GM18526 (cell line): ENCODE data around the gene AFF3.

ENCODE experiments used
- POLR2A ChIP-seq: IDR thresholded peaks from 3 replicates; pipeline ENCODE4 v1.6.1; 2011; ENCODE audit not compliant: insufficient read length; ENCODE audit errors: extremely low read depth

The AFF3 gene

GRCh38 chr2:100126897-100127401 is 15.4 kb downstream of the AFF3 start:
- no peak for TF ChIP-seq POLR2A

GRCh38 chr2:100126201-100126600 is 16.2 kb downstream of the AFF3 start:
- no peak for TF ChIP-seq POLR2A

GRCh38 chr2:100125626-100126025 is 16.8 kb downstream of the AFF3 start:
- TF ChIP-seq POLR2A, result no peak

- TF ChIP-seq POLR2A, result no peak
Observed at GRCh38 chr2:100124761-100125160, 17.6 kb downstream of the AFF3 start.

DNA sequence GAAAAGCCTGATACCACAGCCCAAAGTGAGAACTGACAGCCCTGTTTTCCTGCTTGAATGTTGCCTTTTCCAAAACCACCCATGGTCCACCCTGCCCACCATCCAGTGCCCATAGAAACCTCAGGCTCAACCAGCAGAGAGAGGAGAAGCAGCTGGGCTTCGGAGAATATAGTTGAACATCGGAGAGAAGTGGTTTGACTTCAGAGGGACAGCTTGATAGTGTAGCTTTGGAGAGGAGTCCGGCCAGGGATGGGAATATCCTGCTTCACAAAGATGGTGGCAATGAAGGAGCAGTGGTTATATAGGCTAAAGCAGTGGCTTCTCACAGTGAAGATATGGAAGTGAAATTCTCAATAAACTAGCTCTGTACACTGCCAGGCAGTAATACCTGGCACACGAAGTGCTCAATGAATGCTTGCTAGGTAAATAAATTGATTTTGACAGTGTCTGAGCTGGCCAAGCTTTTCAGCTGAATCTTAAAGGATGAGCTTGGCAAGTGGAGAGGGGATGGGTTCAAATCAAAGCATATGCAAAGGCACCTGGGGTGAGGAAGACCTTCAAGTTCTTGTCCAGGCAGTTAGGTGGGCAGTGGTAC is 21.2 kb downstream of the AFF3 start:
- TF ChIP-seq POLR2A, result no peak

DNA sequence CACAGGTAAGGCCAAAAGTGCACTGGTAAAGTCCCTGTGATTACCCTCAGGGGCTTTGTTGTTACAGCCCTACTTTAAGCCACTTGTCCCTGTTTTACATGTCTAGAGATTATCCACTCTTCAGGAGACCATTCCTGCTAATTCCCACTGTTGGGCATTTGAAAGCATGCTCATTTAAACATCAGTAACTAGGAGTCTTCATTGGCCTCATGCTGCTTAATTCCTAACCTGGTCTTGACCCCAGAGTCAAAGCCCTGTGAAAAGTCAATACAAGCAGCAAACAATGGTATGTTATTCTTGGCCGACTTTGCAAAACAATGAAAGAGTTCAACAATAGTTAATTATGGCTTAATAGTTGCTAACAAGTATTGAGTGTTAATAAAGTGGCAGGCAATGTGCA is 23.2 kb downstream of the AFF3 start:
- TF ChIP-seq POLR2A, result no peak

- TF ChIP-seq POLR2A, result no peak
Observed at GRCh38 chr2:100113990-100114433, 28.4 kb downstream of the AFF3 start.

DNA sequence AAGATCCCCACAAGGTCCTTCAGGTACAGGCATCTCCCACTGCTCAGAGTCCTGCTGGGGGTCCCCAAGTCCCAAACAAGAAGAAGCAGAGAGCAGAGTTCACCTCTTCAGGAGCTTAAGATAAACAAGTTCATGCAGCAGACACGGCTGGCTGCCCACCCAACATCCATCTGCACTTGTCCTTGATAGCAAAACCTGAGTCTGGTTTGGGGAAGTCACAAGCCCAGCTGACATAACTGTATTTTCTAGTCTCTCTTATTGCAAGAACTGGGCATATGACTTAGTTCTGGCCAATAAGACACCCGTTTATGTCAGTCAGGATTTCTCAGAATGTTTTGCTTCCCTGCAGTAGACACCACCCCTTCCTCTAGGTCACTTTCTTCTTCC is 31.8 kb downstream of the AFF3 start:
- TF ChIP-seq POLR2A, result no peak

GRCh38 chr2:100109986-100110613 is 32.3 kb downstream of the AFF3 start:
- TF ChIP-seq POLR2A, result no peak

DNA sequence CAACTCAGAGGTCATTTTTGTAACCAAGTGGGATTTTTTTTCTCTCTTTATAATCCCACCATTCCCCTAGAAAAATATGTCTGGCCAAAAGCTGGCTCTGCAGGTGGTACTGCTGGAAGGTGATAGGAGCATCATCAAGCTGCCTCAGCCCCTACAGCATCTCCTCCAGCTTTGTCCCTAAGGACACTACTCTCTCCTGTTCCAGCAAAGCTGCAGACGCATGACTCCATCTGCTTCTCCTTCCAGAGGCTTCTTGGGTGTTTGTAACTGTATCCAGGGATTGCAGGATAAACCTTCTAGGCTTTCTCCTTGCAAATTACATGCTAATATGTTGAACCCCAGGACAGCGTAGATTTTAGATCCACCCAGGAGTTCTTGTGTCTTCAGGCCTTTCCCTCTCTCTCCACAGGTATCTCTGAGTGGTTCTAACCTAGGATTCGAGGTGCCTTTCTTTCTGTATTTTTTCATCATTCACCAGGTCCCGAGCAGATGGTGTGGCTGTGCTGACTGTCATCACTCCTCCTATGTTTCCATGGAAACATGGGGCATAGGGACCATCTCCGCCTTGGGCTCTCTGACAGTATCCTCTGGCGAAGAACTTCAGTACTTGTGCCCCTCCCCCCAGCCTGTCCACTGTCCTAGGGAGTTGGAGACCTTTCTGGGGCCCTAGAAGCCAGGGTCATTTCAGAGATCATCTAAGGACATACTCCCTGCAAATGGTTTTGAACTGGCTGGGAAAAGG is 34.3 kb downstream of the AFF3 start:
- TF ChIP-seq POLR2A, result no peak

GRCh38 chr2:100107440-100107839 is 35.0 kb downstream of the AFF3 start:
- TF ChIP-seq POLR2A, result no peak

DNA sequence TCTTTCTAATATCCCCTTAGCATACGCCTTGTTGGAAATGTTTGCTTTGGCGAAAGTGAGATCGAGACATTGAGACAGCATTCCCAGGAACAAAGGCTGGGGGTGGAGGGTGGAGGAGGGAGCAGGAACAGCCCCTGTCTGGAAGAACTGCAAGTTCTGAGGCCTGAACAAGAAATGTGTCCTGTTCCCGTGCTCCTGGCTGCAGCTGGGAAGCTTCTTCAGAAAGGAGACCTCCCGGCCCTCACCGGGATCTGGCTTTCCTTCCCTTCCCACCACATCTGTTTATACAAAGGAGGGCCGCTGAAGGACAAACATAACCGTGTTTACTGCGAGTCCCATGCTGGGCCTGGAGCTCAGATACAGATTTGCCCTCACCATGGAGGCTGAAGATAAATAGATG is 35.9 kb downstream of the AFF3 start:
- no peak for TF ChIP-seq POLR2A

DNA sequence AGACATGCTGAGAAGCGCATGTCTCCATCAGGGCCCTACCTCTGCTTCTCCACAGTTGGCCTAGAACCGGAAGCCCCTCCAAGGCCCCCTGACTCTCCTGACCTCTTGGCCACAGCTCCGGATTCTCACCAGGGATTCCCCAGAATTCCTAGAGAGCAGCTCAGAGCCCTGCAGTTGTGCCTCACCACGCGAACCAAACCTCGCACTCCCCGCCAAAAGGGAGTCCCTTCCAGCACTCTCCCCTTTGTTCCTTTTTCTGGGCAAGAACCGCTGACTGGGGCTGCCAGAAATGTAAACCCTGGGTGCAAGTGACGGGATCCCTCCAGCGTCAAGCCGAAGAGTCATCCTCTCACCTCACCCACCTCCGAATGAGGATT is 36.7 kb downstream of the AFF3 start:
- no peak for TF ChIP-seq POLR2A

- no peak for TF ChIP-seq POLR2A
Observed at GRCh38 chr2:100104718-100105677, 37.4 kb downstream of the AFF3 start.

GRCh38 chr2:100077935-100078334 is 64.5 kb downstream of the AFF3 start:
- no peak for TF ChIP-seq POLR2A
